ENCODE measurements around the gene GALNT16.

The GALNT16 gene

DNA sequence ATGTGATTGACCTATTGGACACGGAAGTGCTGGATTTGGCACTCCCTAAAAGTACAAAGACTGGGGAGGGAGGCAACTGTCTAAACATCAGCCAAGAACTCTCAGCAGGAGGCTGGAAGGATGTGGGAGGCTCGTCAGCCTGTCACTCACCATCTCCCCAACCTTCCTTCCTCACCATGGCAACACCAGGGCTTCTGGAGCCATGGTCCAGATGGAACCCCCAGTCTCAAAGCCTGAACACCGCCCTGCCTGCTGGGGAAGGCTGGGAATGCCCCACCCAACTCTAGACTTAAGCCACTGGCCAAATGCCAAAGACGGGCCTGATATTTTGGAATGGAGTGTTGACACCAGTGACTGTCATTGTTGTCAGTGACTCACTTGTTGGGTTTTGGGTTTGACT lies 55.3 kb downstream of the GALNT16 start:
- Histone ChIP-seq H3K27me3 (ENCODE audit: insufficient read depth, low read length, poor library complexity) (peaks cover 10% of the 10 kb centered on the region), H3K27ac (ENCODE audit: low read length) (no peak overlapping the region), H3K4me2 (ENCODE audit: insufficient read depth, low read length) (no peak overlapping the region), H3K79me2 (ENCODE audit: insufficient read depth, low read length) (no peaks in the 10 kb centered on the region), H3K9me3 (ENCODE audit: insufficient read depth, low read length, severe bottlenecking) (no peaks in the 10 kb centered on the region), H4K20me1 (ENCODE audit: insufficient read depth, low read length) (no peaks in the 10 kb centered on the region), H3K4me3 (ENCODE audit: low read depth in 1 of 2, low read length in 2 of 2) (no peak overlapping the region), H3K9ac (ENCODE audit: low read depth, low read length) (no peak overlapping the region), H2AFZ (ENCODE audit: low read depth, low read length) (no peak overlapping the region), H3K4me1 (ENCODE audit: insufficient read depth, low read length) (no peaks in the 10 kb centered on the region), H3K36me3 (ENCODE audit: insufficient read depth, low read length) (no peaks in the 10 kb centered on the region)
- ATAC-seq (ENCODE audit: insufficient read depth, low read depth) (no peak), DNase-seq (no peak)
- no peak for TF ChIP-seq EZH2 (IDR thresholded peaks at IDR 0.05; ENCODE audit: borderline replicate concordance, low read depth, low read length, severe bottlenecking)
- TF ChIP-seq, protein P1, sequence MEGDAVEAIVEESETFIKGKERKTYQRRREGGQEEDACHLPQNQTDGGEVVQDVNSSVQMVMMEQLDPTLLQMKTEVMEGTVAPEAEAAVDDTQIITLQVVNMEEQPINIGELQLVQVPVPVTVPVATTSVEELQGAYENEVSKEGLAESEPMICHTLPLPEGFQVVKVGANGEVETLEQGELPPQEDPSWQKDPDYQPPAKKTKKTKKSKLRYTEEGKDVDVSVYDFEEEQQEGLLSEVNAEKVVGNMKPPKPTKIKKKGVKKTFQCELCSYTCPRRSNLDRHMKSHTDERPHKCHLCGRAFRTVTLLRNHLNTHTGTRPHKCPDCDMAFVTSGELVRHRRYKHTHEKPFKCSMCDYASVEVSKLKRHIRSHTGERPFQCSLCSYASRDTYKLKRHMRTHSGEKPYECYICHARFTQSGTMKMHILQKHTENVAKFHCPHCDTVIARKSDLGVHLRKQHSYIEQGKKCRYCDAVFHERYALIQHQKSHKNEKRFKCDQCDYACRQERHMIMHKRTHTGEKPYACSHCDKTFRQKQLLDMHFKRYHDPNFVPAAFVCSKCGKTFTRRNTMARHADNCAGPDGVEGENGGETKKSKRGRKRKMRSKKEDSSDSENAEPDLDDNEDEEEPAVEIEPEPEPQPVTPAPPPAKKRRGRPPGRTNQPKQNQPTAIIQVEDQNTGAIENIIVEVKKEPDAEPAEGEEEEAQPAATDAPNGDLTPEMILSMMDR (IDR thresholded peaks at IDR 0.05; ENCODE audit: borderline replicate concordance, extremely low read depth, low read length, poor library complexity, severe bottlenecking) = no peak

DNA sequence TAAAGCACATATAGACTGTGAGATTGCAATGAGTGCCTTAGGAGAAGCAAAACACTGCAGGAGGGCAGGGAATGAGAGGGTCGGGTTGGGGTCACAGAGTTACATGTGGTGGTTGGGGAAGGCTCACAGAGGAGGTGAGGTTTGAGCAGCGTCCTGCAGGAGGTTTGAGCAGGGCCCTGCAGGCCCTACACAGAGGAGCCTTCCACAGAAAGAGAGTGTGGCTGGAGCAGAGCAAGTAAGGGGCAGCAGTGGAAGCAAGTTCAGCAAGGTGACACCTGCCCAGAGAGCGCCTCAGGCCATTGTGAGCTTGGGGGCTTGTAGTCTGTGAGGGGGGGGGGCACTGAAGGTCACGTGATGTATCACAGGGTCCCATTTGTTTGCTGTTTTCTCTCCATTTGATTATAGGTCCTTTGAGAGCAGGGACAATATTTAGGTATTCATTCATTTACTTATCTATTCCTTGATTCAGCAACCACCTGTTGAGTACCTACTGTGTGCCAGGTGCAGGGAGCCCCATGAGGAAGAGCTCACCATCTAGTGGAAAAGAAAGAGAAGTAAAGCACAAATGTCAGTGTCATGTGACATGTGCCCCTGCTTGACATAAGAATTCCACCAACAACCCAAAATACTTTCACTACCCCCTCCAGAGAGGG lies 56.6 kb downstream of the GALNT16 start:
- no peaks in the 10 kb centered on the region for H3K79me2 ChIP-seq (ENCODE audit: insufficient read depth, low read length)
- TF ChIP-seq EZH2 (IDR thresholded peaks at IDR 0.05; ENCODE audit: borderline replicate concordance, low read depth, low read length, severe bottlenecking) = no peak
- TF ChIP-seq, protein P1 (IDR thresholded peaks at IDR 0.05; ENCODE audit: borderline replicate concordance, extremely low read depth, low read length, poor library complexity, severe bottlenecking) = no peak
- no peak overlapping the region for H3K9ac ChIP-seq (ENCODE audit: low read depth, low read length)
- no peak overlapping the region for H3K27ac ChIP-seq (ENCODE audit: low read length)
- peaks cover 10% of the 10 kb centered on the region for H3K27me3 ChIP-seq (ENCODE audit: insufficient read depth, low read length, poor library complexity)
- no peaks in the 10 kb centered on the region; the same call in 1 of the 2 replicates for H4K20me1 ChIP-seq (ENCODE audit: insufficient read depth, low read length)
- ATAC-seq (ENCODE audit: insufficient read depth, low read depth) (no peak), DNase-seq (no peak)
- no peak overlapping the region for H3K4me2 ChIP-seq (ENCODE audit: insufficient read depth, low read length)
- no peaks in the 10 kb centered on the region for H3K9me3 ChIP-seq (ENCODE audit: insufficient read depth, low read length, severe bottlenecking)
- no peak overlapping the region for H3K4me3 ChIP-seq (ENCODE audit: low read depth in 1 of 2, low read length in 2 of 2)
- no peaks in the 10 kb centered on the region for H3K36me3 ChIP-seq (ENCODE audit: insufficient read depth, low read length)
- H2AFZ ChIP-seq (ENCODE audit: low read depth, low read length) = no peak overlapping the region
- no peaks in the 10 kb centered on the region for H3K4me1 ChIP-seq (ENCODE audit: insufficient read depth, low read length)

DNA sequence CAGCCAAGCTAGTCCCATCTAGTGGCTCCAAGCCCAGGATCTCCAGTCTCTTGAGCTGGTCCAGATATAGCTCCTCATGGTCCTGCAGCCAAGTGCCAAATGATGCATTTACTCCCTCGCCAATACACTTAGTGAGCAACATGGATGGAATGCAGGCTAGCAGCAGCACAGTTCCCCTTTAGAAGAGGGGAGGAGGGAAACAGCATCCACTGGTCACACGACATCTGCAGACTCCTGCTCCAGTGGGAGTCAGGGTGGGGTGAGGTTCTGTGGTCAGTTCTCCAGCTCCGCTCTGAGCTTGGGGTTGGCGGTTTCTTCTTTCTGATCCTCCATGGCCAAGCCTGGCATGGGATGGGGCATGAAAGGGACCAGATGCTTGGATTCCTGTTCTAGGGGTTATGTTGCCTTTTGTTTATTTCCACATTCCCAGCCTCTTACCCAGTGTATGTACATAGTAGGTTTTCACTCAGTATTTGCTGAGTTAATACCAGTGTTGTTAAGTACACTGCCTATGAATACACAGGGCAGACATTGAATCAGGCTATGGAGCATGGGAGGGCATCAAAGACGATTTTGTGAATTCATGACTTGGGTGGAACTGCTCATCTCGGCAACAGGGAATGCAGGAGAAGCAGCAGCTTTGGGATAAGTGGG lies 57.3 kb downstream of the GALNT16 start:
- Histone ChIP-seq H3K79me2 (ENCODE audit: insufficient read depth, low read length) (no peaks in the 10 kb centered on the region), H3K4me1 (ENCODE audit: insufficient read depth, low read length) (no peaks in the 10 kb centered on the region), H3K4me3 (ENCODE audit: low read depth in 1 of 2, low read length in 2 of 2) (no peak overlapping the region), H2AFZ (ENCODE audit: low read depth, low read length) (no peak overlapping the region), H3K27ac (ENCODE audit: low read length) (no peak overlapping the region), H3K36me3 (ENCODE audit: insufficient read depth, low read length) (no peaks in the 10 kb centered on the region), H3K27me3 (ENCODE audit: insufficient read depth, low read length, poor library complexity) (peaks cover 10% of the 10 kb centered on the region), H4K20me1 (ENCODE audit: insufficient read depth, low read length) (no peaks in the 10 kb centered on the region; the same call in 1 of the 2 replicates), H3K9me3 (ENCODE audit: insufficient read depth, low read length, severe bottlenecking) (no peaks in the 10 kb centered on the region), H3K4me2 (ENCODE audit: insufficient read depth, low read length) (no peak overlapping the region), H3K9ac (ENCODE audit: low read depth, low read length) (no peak overlapping the region)
- no peak for TF ChIP-seq EZH2 (IDR thresholded peaks at IDR 0.05; ENCODE audit: borderline replicate concordance, low read depth, low read length, severe bottlenecking)
- TF ChIP-seq, protein P1 (IDR thresholded peaks at IDR 0.05; ENCODE audit: borderline replicate concordance, extremely low read depth, low read length, poor library complexity, severe bottlenecking) = no peak
- ATAC-seq (ENCODE audit: insufficient read depth, low read depth) (no peak), DNase-seq (no peak)
